Muscle of back (tissue), 11 donors: Measurements from ENCODE around the gene ANKHD1. TPM values are rescaled to one million over a fixed set of nuclear protein-coding genes. Genes with fewer than 3 reads are reported as not detected.
"Not testable (repeated sequence)": the region's sequence is repeated elsewhere in the genome, so short reads cannot be mapped to it uniquely, and the experiment has no call there.

Experiments used
- DNase-seq, 3 donors: peaks; one replicate each; pipeline versions ENCODE4 v3.0.0 to v3.0.0-alpha.2; 2013
- polyA plus RNA-seq, 10 donors: library from polyadenylated mRNA; unstranded; fragments of 120-200 nt; gene quantifications; one replicate each; pipeline ENCODE4 v1.2.1, GENCODE V29; 2013; ENCODE audit not compliant: insufficient read length in 10 of 10

ANKHD1 gene
- polyA plus RNA-seq, 10 donors: 53.5 to 87.5 (median 65.3) TPM

DNA sequence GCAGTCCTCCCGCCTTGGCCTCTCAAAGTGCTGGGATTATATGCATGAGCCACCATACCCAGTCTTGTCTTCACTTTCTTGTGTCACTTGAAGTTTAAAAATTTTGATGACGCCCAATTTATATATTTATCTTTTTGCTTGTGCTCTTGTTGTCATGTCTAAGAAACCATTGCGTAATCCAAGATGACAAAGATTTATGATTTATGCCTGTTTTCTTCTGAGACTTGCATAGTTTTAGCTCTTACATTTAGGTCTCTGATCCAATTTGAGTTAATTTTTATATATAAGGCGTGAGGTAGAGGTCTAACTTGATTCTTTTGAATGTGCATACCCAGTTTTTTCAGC, 18.6 kb downstream of the ANKHD1 start:
- no peak for DNase-seq

DNA sequence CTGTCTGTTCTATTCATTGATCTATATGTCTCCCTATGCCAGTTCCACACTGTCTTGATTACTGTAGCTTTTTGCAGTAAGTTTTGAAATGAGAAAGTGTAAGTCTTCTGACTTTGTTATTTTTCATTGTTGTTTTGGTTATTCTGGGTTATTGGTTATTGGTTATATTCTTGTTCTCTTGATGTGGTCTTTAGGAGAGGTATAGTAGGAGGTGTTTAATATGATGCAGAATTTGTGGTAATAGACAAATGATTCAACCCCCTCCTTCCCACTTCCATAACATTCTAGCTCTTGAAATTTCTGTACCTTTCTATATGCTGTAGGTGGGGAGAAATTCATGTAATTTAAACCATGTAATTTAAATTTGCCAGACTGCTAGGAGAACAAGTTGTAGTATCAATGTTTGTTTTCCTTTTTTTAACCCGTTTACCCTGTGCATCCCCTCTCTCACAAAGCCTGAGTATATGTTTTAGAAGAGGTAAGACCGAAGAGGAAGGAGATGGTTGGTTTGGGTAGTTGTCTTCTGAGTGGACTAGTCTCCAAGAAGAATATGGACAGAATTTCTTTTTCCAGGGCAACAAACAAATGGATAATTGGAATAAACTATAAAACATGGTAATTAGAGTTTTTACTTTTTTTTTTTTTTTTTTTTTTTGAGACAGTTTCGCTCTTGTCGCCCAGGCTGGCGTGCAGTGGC, 19.2 kb downstream of the ANKHD1 start:
- DNase-seq: no peak

DNA sequence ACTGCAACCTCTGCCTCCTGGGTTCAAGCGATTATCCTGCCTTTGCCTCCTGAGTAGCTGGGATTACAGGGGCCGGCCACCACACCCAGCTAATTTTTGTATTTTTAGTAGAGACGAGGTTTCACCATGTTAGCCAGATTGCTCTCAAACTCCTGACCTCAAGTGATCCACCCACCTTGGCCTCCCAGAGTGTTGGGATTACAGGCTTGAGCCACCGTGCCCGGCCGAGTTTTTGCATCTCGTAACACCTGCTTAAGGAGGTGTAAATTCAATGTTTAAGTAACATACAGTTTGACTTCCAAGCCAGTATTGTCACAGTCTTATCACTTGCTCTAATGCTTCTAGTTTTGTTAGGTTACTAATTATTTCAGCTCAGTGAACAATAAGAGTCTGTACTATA, 19.7 kb downstream of the ANKHD1 start:
- not testable (repeated sequence) for DNase-seq

DNA sequence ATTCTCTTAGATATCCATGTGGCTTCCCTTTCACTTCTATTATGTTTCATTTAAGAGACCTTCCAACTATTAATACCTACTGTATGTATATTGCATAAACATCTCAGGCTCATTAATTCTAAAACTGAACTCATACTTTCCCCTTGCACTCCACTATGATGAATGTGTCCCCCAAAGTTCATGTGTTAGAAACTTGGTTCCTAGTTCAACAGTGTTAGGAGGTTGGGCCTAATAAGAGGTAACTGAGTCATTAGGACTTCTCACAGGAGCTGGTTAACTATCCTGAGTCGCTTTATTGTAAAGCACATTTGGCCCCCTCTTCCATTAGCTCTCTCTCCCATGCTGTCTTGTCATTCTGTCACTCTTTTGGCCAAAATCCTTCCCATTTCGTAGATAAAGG, 22.0 kb downstream of the ANKHD1 start:
- no peak for DNase-seq

DNA sequence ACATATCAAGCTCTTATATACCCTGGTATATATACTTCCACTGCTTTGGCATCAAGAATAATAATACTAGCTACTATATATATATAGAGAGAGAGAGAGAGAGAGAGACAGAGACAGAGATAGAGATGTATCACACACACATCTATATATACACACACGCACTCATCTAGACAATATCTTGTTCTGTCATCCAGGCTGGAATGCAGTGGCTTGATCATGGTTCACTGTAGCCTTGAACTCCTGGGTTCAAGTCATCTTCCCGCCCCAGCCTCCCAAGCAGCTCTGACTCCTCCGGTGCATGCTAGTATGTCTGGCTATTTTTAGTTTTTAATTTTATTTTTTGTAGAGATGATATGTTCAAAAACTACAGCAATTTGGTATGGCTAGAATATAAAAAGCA, 22.5 kb downstream of the ANKHD1 start:
- no peak for DNase-seq

DNA sequence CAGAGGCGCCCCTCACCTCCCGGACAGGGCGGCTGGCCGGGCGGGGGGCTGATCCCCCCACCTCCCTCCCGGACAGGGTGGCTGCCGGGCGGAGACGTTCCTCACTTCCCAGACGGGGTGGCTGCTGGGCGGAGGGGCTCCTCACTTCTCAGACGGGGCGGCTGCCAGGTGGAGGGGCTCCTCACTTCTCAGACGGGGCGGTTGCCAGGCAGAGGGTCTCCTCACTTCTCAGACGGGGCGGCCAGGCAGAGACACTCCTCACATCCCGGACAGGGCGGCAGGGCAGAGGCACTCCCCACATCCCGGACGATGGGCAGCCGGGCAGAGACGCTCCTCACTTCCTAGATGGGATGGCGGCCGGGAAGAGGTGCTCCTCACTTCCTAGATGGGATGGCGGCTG, 26.1 kb downstream of the ANKHD1 start:
- not testable (repeated sequence) for DNase-seq

DNA sequence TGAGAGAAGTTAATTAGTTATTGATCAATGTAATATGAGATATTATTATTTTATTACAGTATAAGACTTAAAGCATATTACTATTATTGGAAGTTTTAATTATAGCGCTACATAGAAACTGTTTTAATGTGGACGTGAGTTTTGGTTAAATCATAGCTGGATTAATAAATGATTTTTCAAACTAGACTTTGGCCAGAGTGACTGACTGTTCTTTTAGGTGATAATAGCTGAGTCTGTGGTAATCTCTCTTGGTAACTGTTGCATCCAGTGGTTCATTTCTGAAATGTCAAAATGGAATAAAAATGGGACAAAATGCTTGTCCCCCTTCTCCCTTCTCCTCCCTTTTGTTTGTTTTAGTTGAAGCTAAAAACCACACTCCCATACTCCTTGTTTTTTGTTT, 28.1 kb downstream of the ANKHD1 start:
- no peak for DNase-seq

DNA sequence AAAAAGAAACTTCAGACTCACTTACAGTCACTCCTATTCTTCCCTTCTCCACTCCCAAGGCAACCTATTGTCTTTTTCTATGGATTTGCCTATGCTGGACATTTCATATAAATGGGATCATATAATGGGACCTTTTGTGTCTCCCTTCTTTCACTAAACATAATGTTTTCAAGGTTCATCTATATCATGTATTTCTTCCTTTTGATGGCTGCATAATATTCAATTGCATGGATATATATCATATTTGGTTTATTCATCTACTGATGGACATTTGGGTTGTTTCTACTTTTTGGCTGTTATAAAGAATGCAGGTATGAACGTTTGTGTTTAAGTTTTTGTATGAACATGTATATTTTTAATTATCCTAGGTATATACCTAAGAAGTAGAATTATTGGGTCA, 30.6 kb downstream of the ANKHD1 start:
- DNase-seq: no peak

DNA sequence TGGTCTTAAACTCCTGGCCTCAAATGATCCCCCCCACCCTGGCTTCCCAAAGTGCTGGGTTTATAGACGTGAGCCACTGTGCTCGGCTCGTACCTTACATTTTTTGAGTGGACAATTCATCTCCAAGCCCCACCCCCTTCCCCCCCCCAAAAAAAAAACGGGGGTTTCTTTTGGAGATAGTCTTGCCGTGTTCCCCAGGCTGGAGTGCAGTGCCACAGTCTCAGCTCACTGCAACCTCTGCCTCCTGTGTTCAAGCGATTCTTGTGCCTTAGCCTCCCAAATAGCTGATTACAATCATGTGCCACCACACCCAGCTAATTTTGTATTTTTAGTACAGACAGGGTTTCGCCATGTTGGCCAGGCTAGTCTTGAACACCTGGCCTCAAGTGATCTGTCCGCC, 31.3 kb downstream of the ANKHD1 start:
- DNase-seq: no peak

DNA sequence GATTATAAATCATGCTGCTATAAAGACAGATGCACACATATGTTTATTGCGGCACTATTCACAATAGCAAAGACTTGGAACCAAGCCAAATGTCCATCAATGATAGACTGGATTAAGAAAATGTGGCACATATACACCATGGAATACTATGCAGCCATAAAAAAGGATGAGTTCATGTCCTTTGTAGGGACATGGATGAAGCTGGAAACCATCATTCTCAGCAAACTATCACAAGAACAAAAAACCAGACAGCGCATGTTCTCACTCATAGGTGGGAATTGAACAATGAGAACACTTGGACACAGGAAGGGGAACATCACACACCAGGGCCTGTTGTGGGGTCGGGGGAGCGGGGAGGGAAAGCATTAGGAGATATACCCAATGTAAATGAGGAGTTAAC, 55.7 kb downstream of the ANKHD1 start:
- not testable (repeated sequence) for DNase-seq

DNA sequence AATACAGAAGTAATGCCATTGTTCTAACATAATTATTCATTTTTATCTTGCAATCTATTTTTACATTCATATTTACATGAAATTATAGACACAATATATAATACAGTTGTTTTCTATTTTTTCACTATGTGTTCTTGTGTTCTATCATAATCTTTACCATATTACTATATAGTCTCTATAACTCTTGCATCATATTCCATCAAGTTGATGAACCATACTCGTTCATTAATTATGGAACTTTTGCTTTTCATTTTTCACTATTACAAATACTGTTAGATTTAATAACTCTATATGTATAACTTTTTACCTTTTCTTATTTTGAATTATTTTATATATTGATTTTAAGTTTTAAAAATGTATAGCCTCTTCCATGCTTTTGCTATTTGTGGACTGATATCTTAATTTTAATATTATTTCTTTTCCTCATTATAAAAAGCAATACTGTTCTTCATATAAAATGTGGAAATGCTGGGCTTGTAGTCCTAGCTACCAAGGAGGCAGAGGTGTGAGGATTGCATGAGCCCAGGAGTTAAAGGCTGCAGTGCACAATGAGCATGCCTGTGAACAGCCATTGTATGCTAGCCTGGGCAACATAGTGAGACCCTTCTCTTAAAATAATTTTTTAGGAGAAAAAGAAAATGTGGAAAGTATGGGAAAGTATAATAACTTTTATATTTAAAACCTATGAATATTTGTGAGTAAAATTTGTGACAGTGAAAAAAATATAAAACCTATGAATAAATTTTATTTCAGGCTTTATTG, 65.5 kb downstream of the ANKHD1 start:
- DNase-seq: no peak

DNA sequence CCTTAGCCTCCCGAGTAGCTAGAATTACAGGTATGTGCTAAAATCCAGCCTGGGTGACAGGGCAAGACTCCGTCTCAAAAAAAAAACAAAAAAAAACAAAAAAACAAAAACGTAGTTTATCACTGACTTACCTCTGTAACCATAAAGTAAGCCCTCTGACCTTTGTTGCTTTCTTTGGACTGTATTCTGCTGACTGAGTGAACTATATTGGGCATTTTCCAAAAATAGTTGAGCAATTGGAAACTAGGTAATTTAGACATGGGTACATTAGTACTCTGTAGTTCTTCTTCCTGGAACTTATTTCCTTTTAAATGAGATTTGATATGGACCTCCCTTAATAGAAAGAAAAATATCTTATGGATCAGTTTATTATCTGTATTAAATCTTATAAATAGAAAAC, 66.6 kb downstream of the ANKHD1 start:
- DNase-seq: no peak

DNA sequence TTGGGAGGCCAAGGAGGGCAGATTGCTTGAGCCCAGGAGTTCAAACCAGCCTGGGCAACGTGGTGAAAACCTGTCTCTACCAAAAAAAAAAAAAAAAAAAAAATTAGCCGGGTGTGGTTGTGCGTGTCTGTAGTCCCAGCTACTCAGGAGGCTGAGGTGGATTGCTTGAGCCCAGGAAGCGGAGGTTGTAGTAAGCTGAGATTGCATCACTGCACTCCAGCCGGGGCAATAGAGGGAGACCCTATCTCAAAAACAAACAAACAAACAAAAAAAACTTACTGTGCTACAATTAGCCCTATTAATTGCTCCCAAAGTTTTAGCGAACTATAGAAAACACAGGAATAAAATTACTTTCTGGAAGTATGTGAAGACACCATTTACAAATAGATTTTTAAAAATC, 67.6 kb downstream of the ANKHD1 start:
- no peak for DNase-seq

DNA sequence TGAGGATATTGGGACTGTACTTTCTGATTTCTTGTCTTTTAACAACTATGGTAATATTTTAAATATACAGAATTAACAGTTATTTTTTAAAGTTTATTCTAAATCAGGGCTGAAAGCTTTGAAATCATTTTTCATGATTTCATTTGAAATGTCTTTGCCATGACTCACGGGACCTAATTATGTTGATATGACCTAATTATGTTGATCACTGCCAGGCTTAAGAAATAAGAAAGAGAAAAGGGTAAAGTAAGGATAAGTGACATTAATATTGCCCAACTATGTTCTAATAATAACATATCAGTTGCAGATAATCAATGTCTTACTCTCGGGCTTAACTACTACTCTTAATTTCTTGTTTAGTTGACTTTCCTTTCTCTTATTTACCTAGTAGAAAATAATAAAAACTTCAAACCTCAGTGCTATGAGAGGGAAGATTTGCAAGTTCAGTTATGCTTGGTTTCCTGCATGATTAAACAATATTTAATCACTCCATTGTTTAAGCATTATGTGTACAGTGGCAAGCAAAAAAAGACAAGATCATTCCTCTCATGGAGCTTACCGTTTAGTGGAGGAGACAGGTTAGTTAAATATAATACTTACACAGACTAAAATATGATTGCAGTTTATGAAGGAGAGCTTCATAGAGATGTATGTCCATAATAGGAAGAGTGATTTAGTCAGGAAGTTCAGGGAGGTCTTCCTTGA, 78.8 kb downstream of the ANKHD1 start:
- DNase-seq: no peak

DNA sequence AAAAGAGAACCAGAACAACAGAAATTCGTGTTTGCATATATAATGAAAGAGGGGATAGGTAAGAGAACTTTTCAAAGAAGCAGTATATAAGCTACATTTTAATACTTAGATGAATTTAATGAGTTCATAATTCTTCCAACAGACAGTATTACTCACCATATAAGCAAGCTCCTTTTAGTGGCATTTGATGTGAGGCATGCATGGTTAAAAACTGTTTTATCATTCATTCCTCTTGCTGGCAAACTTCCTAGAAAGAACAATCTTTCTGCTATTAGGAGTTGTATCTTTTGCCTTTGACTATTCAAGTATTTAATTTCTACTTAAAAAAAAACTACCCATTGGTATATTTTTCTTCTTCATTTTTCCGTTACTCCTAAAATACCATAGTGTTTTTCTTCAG, 80.1 kb downstream of the ANKHD1 start:
- peak in 1 of 3 donors; percentile 16 for DNase-seq

DNA sequence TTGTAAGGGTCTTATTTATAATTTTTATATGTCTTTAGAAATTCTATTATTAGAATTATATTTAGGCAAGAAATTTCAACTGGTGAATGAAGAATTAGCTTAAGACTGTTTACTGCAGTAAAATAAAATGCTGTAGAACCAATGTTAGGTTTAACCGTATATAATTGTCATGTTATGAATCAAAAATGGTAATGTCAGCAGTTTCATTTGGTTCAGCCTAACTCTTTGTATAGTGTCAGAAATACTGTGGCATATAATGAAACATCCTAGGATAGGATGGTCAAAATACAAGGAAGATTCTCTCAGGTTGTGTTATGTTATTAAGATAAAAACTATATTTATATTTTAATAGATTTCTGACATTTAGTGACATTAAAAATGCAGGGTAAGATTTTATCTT, 81.4 kb downstream of the ANKHD1 start:
- DNase-seq: no peak

DNA sequence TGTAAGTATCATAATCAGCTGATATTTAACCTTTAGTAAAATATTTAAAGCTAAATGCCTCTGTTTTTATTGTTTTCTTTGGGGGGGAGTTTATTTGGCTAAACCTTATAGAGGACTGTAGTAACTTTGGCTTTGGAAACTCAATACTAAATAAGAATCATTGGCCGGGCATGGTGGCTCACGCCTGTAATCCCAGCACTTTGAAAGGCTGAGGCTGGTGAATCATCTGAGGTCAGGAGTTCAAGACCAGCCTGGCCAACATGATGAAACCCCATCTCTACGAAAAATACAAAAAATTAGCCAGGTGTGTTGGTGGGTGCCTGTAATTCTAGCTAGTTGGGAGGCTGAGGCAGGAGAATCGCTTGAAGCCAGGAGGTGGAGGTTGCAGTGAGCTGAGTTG, 86.5 kb downstream of the ANKHD1 start:
- not testable (repeated sequence) for DNase-seq

DNA sequence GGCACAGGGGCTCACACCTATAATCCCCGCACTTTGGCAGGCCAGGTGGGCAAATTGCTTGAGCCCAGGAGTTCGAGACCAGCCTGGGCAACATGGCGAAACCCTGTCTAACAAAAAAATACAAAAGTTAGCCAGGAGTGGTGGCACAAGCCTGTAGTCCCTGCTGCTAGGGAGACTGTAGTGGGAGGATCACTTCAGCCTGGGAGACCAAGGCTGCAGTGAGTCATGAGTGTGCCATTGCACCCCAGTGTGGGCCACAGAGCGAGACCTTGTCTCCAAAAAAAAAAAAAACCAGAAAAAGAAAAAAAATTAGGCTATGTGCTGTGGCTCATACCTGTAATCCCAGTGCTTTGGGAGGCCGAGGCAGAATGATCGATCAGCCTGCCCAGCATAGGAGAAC, 87.3 kb downstream of the ANKHD1 start:
- DNase-seq: no peak

DNA sequence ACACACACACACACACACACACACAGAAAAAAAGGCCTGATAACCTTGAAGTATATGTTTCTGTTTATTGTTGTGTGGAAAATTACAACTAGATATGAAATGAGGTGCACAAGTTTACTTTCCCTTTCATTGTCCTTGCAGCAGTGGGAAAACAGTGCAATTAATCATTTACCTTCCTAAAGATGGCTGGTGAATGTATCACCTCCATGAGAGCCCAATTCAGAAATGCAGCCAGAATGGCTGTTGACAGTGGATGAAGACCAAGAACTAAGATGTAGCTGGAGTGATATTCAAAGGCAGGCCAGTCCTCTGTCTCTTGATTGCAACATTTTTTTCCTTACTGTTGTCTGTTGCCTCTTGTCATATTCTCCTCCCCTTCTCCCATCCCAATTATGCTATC, 96.3 kb downstream of the ANKHD1 start:
- no peak for DNase-seq

DNA sequence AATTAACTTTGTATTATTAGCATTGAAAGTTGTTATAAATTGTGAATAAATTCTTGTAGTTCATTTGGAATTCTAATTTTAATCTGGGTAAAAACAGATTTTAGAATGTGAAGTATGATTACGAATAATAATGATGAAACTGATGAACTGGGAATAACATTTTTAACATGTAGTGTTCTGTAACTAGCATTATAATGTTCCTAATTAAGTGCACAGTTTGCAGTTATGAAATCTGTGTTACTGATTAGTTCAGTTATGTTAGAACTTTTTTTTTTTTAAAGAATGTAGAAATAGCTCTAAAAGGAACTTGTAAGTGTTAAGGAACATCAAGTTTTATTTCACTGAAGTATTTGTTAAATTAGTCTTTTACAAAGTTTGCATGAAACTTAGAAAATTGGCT, 97.0 kb downstream of the ANKHD1 start:
- DNase-seq: no peak

DNA sequence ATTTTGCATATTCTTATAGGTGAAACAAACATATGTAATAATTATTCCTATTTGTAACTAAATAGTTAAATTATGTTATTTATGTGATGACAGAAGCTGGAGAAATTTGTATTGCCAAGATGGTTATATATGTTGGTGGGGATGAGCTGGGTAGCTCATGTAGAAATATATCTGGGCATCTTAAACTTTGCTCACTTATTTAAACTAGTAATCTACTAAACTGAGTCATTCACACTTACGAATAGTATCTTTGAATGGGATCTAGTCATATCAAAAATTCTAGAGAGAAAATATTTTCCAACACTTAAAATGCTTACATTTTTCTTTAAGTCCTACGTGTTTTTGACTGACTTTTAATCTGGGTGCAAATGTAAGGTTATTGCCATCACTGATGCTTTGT, 101.2 kb downstream of the ANKHD1 start:
- no peak for DNase-seq

DNA sequence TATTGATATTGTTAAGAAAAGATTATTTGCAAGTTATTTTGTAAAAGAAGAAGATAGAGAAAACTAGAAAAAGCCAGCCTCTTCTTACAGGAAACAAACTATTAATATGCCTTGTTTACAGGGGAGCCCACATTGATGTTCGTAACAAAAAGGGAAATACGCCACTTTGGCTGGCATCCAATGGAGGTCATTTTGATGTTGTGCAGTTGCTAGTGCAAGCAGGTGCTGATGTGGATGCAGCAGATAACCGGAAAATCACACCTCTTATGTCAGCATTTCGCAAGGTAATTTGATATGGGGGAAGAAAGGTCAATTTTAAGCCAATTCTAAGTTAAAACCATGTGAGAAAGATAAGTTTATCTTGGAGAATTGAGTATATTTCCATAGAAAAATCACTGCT, 108.3 kb downstream of the ANKHD1 start:
- peak in 1 of 3 donors; percentile 2 for DNase-seq

DNA sequence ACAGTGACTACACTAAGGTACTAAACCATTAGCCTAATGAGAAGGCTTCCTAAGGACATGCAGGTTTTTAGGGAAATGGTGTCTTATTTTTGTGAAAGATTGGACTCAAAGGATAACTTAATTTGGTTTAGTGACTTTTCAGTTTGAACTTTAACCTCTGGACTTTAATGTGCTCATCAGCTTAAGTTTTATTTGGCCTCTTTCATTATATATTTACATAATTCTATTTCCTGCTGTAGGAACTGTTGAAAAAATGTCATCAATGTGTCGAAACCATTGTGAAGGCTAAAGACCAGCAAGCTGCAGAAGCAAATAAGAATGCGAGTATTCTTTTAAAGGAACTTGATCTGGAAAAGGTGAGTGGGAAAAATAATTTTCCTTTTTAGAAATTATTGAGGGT, 111.5 kb downstream of the ANKHD1 start:
- DNase-seq: no peak
